Activated naive CD4-positive, alpha-beta T cell treated with anti-CD3 and anti-CD28 coated beads, Interleukin-2, amount 10 ng/mL, durations not matched to agents 7 days and 5 days (primary cell): ENCODE data around the gene DDIT3.

Source experiments
- CTCF ChIA-PET: fragments of 350-600 bp; sonication (Branson Sonifier 250); formaldehyde crosslinking; loops from one replicate; lab custom pipeline; 2021; ENCODE audit warnings: antibody characterized with exemption; lab: Charles Lee
- DNase-seq: peaks from one replicate; pipeline ENCODE4 v3.0.0-alpha.2; 2020
- H3K27ac Mint-ChIP-seq: one replicate; pipeline ENCODE4 v1.8.0; 2021; ENCODE audit warnings: mild to moderate bottlenecking, moderate library complexity, mixed read lengths
- H3K27me3 Mint-ChIP-seq: one replicate; pipeline ENCODE4 v1.8.0; 2021; ENCODE audit warnings: mild to moderate bottlenecking, mixed read lengths
- H3K36me3 Mint-ChIP-seq: one replicate; pipeline ENCODE4 v1.8.0; 2021; ENCODE audit warnings: mixed read lengths
- H3K4me1 Mint-ChIP-seq: one replicate; pipeline ENCODE4 v1.8.0; 2021; ENCODE audit warnings: mixed read lengths
- H3K4me3 Mint-ChIP-seq: one replicate; pipeline ENCODE4 v1.8.0; 2021; ENCODE audit warnings: mild to moderate bottlenecking, moderate library complexity, mixed read lengths
- H3K9me3 Mint-ChIP-seq: one replicate; pipeline ENCODE4 v1.8.0; 2021; ENCODE audit warnings: mixed read lengths

The DDIT3 gene

DNA sequence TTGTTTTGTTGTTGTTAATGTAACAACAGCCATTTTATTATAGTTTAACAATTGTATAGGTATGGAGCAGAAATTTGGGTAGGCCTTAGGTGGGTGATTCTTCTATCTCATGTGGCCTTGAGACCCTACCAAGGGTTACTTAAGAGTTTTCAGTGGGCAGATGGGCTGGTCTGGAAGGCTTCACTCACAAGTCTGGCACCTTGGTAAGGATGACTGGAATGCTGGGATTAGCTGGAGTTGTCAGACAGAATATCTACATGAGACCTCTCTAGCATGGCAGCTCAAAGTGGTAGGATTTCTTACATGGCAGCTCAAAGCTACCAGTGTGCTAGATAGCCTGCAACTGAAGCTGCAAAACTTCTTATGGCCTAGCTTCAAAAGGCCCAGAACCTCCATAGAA lies 34.6 kb downstream of the DDIT3 start:
- Mint-ChIP-seq H3K27me3 (no peaks in the 10 kb centered on the region), H3K4me3 (no peak overlapping the region), H3K4me1 (peaks cover 35% of the 10 kb centered on the region), H3K27ac (no peak overlapping the region), H3K9me3 (no peaks in the 10 kb centered on the region), H3K36me3 (peaks cover 23% of the 10 kb centered on the region)
- CTCF ChIA-PET = interaction anchor here (0.9 to 2.2 kb wide), 2 partner anchors 9 to 34 kb away, joined by 3 to 13 read pairs; no protein-coding TSS in a partner anchor
- no peak for DNase-seq

DNA sequence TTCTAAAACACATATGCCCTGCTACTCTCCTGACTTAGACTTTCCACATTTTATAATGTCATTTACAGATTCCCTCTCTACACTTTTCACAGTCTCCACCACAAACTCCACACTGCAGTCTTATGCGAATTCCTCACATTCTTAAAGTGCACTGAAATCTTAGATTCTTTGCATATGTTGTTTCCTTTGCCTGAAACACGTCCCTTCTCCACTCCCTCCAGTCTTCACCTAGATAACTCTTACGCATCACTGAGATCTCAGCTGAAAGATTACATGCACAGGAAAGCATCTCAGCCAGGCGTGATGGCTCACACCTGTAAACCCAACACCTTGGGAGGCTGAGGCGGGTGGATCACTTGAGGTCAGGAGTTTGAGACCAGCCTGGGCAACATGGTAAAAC lies 36.8 kb downstream of the DDIT3 start:
- Mint-ChIP-seq H3K9me3 (no peaks in the 10 kb centered on the region), H3K36me3 (peaks cover 7% of the 10 kb centered on the region), H3K27ac (no peak overlapping the region), H3K4me1 (peaks cover 43% of the 10 kb centered on the region), H3K27me3 (no peaks in the 10 kb centered on the region), H3K4me3 (no peak overlapping the region)
- CTCF ChIA-PET = no interaction called here
- DNase-seq = no peak

DNA sequence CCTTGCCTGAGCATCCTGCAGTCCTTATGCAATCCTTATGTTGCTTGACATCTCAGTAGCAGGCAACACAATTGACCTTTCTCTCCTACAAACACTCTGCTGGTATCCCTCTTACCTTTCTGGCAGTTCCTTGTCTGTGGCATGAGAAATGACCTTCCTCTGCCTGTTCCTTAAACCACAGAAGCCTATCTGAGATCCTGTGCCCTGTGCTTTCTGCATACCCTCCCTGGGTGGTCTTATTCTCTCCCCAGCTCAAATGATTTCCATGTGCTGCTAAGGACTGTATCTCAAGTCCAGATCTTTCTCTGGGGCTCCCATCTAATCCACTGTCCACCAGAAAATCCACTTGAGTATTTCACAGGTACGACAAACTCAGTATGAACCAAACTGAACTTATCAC lies 38.6 kb downstream of the DDIT3 start:
- no peaks in the 10 kb centered on the region for H3K9me3 Mint-ChIP-seq
- peaks cover 42% of the 10 kb centered on the region for H3K4me1 Mint-ChIP-seq
- H3K4me3 Mint-ChIP-seq = no peak overlapping the region
- CTCF ChIA-PET = no interaction called here
- DNase-seq = no peak
- H3K27me3 Mint-ChIP-seq = no peaks in the 10 kb centered on the region
- H3K36me3 Mint-ChIP-seq = peaks cover 8% of the 10 kb centered on the region
- H3K27ac Mint-ChIP-seq = peak overlapping the region; percentile 76

DNA sequence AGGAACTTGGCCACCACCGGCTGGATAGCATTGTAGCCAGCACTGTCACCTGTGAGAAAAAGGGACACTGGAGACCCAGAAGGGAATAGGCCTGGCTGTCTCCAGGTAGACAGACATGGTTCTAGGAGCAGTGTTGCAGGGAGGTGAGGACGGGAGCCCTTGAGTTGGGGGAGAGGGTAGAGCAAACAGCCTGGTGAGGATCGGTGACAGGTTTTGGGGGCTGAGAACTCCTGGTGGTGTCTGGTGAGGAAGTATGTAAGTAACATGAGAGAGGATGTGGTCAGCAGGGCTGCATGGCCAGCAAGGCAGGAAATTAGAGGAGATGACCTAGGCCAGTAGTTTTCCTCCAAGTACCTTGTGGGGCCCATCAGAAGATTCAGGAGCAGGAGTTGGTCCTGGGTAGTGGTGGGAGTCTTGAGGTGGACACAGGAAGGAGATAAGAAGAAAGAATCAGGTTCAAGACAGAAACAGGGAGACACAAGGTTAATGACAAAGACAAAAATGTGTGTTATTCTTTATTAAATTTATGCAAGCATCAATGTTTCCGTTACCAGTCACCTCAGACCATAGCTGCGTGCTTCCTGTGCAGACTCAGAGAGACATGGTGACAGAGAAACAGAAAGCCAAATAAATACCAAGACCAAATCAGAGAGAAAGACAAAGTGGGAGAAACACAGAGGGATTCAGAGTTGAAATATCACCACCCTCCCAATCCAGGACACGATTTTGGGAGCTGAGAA lies 40.8 kb downstream of the DDIT3 start, which contains the start of gene ARHGAP9:
Gene ARHGAP9, minus strand, starts transcription at position 491 of the 740 bp plus-strand sequence. Its CDS starts 460 bp downstream, at position 31.
- CTCF ChIA-PET = interaction anchor here (0.9 to 6.2 kb wide), 5 partner anchors 8 to 24 kb away, joined by 3 to 67 read pairs (median 6); no protein-coding TSS in a partner anchor
- H3K27me3 Mint-ChIP-seq = no peaks in the 10 kb centered on the region
- H3K4me3 Mint-ChIP-seq = peak within 1 kb of the TSS; percentile 99
- H3K9me3 Mint-ChIP-seq = no peaks in the 10 kb centered on the region
- peaks cover 22% of the 10 kb centered on the region for H3K36me3 Mint-ChIP-seq
- peaks cover 56% of the 10 kb centered on the region for H3K4me1 Mint-ChIP-seq
- peak; percentile 73 for DNase-seq
- H3K27ac Mint-ChIP-seq = peak within 1 kb of the TSS; percentile 99

DNA sequence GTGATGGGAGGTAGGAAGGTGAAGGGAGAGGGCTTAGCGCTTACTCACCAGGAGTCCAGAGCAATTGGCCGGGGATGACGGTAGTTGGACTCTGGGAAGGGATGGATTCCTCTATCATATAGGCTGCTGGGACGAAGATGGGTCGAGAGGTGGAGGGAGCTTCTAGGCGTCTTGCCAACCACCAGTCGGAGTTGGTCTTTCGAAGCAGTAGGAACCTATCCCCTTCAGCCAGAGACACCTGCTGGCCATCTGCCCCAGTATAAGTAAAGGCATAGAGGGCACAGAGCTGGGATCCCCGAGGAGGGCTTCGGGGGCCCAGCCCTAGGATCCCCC lies 41.3 kb downstream of the DDIT3 start:
- H3K4me3 Mint-ChIP-seq = peak overlapping the region; percentile 99
- peak; percentile 26 for DNase-seq
- peak overlapping the region; percentile 99 for H3K27ac Mint-ChIP-seq
- H3K4me1 Mint-ChIP-seq = peaks cover 61% of the 10 kb centered on the region
- H3K9me3 Mint-ChIP-seq = no peaks in the 10 kb centered on the region
- H3K27me3 Mint-ChIP-seq = no peaks in the 10 kb centered on the region
- CTCF ChIA-PET = interaction anchor here (1.1 to 6.2 kb wide), 5 partner anchors 8 to 49 kb away, joined by 3 to 67 read pairs (median 6); no protein-coding TSS in a partner anchor
- peaks cover 27% of the 10 kb centered on the region for H3K36me3 Mint-ChIP-seq

DNA sequence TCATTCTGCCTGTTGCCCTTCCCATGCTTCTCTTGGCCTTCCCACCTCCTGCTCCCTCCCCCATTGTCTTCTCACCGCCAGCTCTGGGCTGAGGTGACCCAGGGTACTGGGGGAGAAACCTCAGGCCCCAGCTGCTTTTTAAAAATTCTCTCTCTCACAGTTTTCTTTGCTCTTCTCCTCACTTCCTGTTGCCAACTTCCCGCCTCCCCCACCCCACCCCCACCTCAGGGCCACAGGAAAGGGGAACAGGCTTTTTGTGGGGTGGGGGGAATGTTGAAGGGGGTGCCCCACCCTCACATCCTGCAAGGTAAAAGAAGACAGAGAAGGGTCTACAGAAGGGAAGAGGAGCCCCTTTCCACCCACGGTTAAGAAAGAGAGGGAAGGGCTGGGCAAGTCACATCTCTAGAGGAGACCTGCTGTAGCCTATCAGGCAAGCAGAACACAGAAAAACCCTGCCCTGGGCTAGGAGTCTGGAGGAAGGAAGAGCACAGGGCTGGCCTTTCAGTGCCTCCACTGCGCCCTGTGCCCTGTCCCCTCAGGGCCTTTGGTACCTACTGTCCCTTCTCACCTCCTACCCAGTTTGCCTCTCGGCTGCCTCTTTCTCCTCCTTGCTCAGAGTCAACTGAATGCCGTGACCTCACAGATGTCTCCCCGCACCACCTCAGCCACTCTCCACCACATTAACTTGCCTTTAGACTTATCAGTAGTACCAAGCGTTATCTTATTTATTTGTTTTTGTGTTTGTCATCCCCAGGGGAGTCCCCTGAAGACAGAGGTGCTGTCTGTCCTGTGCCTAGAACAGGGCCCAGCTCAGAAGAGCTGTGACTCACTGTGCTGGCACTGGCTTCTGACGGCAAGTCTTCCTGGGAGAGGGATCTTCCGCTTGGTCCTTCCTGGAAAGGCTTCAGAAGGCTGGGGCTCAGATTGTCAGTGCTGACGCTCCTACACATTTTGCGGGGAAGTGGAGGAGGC lies 42.3 kb downstream of the DDIT3 start:
- peaks cover 69% of the 10 kb centered on the region for H3K4me1 Mint-ChIP-seq
- H3K4me3 Mint-ChIP-seq = peak overlapping the region; percentile 99
- peak; percentile 66 for DNase-seq
- H3K27ac Mint-ChIP-seq = peak overlapping the region; percentile 99
- no peaks in the 10 kb centered on the region for H3K27me3 Mint-ChIP-seq
- peaks cover 34% of the 10 kb centered on the region for H3K36me3 Mint-ChIP-seq
- H3K9me3 Mint-ChIP-seq = no peaks in the 10 kb centered on the region
- CTCF ChIA-PET = interaction anchor here (0.9 to 6.2 kb wide), 9 partner anchors 8 to 106 kb away, joined by 3 to 67 read pairs (median 6); partner anchors contain the start of genes GLI1 and MARS1

DNA sequence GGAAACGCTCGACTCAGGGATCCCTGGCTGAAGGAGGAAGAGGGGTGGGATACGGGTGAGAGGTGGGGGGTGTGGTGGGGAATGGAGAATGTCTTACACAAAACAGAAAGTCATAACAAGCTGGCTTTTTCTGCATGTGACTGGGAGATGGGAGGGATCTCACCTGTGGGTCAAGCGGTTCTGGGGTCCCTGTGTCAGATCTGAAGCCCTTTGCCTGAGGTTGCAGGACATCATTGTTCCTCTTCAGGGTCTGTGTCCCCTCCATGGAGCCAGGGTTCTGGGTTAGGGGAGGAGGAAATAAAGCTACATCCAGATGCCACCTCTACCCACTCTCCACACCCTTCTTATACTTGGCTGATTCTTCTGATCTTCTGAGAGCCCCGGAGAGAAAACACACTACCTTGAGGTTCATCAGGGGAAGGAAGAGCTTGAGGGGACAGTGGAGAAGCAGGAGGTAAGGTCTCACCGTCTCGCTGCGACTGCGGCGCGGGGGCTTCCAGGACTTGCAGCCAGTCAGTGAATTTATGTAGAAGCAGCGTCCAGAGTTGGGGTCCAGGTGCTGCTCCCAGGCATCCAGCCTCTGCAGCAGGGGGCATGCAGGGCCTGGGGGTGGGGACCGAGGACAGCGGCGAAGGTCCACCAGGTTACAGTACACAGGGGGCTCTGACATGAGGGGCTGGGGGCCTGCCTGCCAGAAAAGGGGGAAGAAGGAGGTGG lies 43.2 kb downstream of the DDIT3 start:
- Mint-ChIP-seq H3K27ac (peak overlapping the region; percentile 99), H3K9me3 (no peaks in the 10 kb centered on the region), H3K36me3 (peaks cover 42% of the 10 kb centered on the region), H3K4me3 (peak overlapping the region; percentile 99), H3K4me1 (peaks cover 75% of the 10 kb centered on the region), H3K27me3 (no peaks in the 10 kb centered on the region)
- DNase-seq = peak; percentile 39
- CTCF ChIA-PET = interaction anchor here (0.6 to 6.2 kb wide), 16 partner anchors 9 to 138 kb away, joined by 3 to 67 read pairs (median 4); partner anchors contain the start of genes GLI1, INHBE and MARS1

DNA sequence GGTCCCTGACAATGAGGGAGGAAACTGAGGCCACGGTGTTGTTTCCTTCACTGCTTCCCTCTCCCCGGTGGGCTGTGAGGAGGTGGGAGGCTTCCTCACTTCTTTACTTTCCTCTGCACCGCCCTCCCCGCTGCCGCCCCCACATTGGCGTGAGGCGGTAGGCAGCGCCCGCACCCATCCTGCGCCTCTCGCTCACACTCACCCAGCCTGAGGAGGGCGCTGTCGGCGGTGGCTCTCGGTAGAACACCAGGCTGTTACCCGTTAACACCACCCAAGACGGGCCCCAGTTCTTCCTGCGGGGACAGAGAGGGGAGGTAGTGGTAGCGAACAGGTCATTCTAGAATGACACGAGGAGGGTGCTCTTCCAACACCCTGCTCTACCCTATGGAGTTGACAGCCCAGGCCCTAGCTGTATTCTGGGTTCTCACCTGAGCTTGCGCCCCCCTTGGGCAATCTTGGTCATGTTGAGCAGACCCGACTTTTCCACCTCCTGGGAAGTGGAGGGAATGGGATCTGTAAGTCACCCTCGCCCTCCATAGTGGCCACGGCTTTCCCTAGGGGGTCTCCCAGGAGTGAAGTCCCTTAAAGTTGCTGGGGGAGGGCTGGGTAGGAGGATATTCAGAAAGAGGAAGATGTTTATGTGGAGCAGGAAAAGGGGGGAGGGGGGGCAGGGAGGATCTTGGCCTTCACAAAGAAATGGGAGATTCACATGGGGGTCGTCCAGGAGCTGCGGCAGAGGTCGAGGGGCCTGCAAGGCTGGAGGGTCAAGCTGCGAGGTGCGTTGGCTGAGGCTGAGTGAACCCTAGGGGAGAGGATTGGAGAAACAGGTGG lies 43.9 kb downstream of the DDIT3 start:
- H3K4me1 Mint-ChIP-seq = peaks cover 75% of the 10 kb centered on the region
- H3K27me3 Mint-ChIP-seq = no peaks in the 10 kb centered on the region
- H3K36me3 Mint-ChIP-seq = peaks cover 50% of the 10 kb centered on the region
- CTCF ChIA-PET = interaction anchor here (0.6 to 6.2 kb wide), 17 partner anchors 10 to 206 kb away, joined by 3 to 67 read pairs (median 4); partner anchors contain the start of genes GLI1, INHBE and MARS1
- H3K27ac Mint-ChIP-seq = peak overlapping the region; percentile 99
- DNase-seq = peak; percentile 89
- peak overlapping the region; percentile 99 for H3K4me3 Mint-ChIP-seq
- no peaks in the 10 kb centered on the region for H3K9me3 Mint-ChIP-seq

DNA sequence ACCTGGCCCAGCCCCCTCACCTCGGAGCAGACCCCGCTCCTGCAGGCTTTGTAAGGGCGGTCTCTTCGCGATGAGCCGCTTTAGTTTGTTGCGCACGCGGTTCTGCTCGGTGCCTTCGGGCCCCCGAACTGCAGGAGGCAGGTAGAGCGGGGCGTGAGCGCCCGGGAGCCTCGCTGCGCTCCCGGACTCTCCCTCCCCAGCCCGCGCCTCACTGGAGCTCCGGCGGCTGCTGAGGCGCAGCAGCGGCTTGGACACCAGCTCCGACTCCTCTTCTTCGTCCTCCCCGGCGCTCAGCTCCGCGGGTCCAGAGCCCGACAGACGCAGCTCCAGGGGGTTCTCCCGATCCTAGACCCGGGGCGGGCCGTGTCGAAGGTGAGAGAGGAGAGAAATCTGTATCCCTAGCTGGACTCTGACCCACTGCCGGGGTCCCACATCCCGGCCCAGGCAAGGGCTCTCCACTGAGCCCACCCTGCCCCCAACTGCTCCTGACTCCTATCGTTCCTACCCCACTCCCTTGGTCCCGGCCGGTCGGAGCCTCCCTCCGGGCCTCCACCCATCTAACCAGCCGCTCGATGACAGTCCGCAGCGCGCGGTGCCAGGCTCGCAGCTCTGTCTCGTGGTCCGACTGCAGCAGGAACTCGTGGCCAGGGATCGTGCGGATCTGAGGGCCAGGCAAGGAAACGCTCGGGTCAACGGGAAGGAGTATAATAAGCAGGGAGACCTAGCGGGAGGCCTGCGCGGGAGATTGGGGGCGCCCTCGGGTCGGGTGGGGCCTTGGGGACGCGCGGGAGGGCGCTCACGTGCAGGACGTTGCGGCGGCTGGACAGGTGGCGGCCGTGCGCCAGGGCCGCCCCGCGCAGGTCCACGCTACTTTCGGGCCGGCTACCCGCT lies 44.8 kb downstream of the DDIT3 start:
- peak; percentile 27 for DNase-seq
- Mint-ChIP-seq H3K36me3 (peaks cover 54% of the 10 kb centered on the region), H3K4me1 (peaks cover 70% of the 10 kb centered on the region), H3K4me3 (peak overlapping the region; percentile 99), H3K27ac (peak overlapping the region; percentile 99), H3K9me3 (no peaks in the 10 kb centered on the region), H3K27me3 (no peaks in the 10 kb centered on the region)
- CTCF ChIA-PET = interaction anchor here (0.6 to 6.2 kb wide), 11 partner anchors 12 to 206 kb away, joined by 3 to 67 read pairs (median 3); partner anchors contain the start of genes GLI1 and MARS1

DNA sequence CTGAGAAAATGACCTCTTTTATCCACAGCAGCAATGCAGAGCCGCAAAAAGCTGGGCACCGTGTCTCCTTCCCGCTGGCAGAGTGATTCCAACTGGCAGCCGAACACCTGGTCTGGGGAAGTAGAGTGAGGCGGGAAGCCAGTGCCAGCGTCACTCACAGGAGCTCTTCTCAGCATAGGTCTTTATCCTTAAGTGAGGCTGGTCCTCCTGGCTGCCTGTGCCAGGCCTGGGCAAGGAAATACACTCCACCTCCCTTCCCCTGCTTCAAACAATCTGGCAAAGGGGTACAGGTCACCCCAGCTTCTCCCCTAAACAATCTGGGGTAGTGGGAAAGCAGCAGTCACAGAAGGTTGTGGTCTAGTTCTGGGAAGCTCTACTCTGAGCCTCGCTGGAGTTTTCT lies 45.5 kb downstream of the DDIT3 start:
- no peak for DNase-seq
- no peaks in the 10 kb centered on the region for H3K27me3 Mint-ChIP-seq
- CTCF ChIA-PET = interaction anchor here (0.7 to 6.2 kb wide), 6 partner anchors 12 to 72 kb away, joined by 3 to 67 read pairs (median 4); partner anchors contain the start of gene GLI1
- no peaks in the 10 kb centered on the region for H3K9me3 Mint-ChIP-seq
- H3K4me3 Mint-ChIP-seq = peak overlapping the region; percentile 69
- H3K4me1 Mint-ChIP-seq = peaks cover 65% of the 10 kb centered on the region
- H3K27ac Mint-ChIP-seq = no peak overlapping the region
- peaks cover 55% of the 10 kb centered on the region for H3K36me3 Mint-ChIP-seq

DNA sequence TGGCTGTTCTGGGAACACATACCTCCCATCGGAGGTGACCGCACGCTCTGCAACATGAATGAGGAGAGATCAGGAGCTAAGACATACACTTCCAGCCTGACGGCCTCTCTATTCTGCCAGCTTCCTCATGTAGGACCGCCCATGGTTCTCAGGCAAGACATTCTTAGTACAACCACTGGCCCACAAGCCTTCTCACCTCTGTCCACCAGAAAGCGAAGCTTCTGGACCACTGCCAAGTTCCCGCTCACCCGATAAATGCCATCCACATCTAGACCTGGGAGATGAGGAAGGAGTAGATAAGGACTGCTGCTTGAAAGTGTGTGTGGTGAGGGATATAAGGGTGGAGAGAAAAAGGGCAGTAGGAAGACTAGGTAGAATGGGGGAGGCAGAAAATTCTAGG lies 45.9 kb downstream of the DDIT3 start:
- Mint-ChIP-seq H3K9me3 (no peaks in the 10 kb centered on the region), H3K4me3 (peak overlapping the region; percentile 69), H3K4me1 (peaks cover 63% of the 10 kb centered on the region), H3K27me3 (no peaks in the 10 kb centered on the region), H3K27ac (no peak overlapping the region), H3K36me3 (peaks cover 59% of the 10 kb centered on the region)
- CTCF ChIA-PET = interaction anchor here (1.0 to 6.2 kb wide), 5 partner anchors 11 to 56 kb away, joined by 3 to 67 read pairs (median 3); partner anchors contain the start of gene GLI1
- DNase-seq = no peak

DNA sequence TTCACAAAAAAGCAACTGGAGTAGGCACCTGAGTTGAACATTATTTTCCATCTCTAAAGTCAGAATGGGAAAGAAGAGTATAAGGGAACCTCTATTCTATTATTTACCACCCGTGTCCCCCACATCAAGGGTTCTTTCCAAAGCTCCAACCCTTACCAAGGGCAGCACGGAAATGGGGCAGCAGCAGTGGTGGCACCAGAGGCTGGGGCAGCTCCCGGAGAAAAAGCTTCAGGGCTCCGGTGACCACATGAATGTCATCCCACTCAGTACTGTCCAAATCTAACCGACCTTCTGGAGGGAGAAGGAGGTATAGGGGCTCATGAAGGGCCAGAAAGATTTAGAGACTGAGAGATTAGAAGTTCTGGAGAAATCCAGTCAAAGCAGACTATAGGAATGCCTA lies 46.4 kb downstream of the DDIT3 start:
- H3K27ac Mint-ChIP-seq = no peak overlapping the region
- no peak for DNase-seq
- H3K4me1 Mint-ChIP-seq = peaks cover 60% of the 10 kb centered on the region
- H3K27me3 Mint-ChIP-seq = no peaks in the 10 kb centered on the region
- peak overlapping the region; percentile 69 for H3K4me3 Mint-ChIP-seq
- H3K9me3 Mint-ChIP-seq = no peaks in the 10 kb centered on the region
- CTCF ChIA-PET = interaction anchor here (1.0 to 6.2 kb wide), 3 partner anchors 11 to 42 kb away, joined by 3 to 67 read pairs (median 13); partner anchors contain the start of gene GLI1
- H3K36me3 Mint-ChIP-seq = peaks cover 63% of the 10 kb centered on the region
